ENCODE results near the gene PLA2G3.

- TF ChIP-seq CTCF (IDR thresholded peaks at IDR 0.05; ENCODE audit: insufficient read depth, low read length, poor library complexity, severe bottlenecking) (no peak), EZH2phosphoT487 (conservative IDR thresholded peaks at IDR 0.05; ENCODE audit: low read length) (no peak)
Observed at GRCh38 chr22:31176923-31177322, 36.6 kb upstream of the PLA2G3 start.
